ENCODE measurements around the gene MYO10. TPM values are rescaled to one million over a fixed set of nuclear protein-coding genes. Genes with fewer than 3 reads are reported as not detected.

Gene MYO10
- total and polyA plus RNA-seq, 2 experiments from 2014 or later: 119 to 276 TPM

DNA sequence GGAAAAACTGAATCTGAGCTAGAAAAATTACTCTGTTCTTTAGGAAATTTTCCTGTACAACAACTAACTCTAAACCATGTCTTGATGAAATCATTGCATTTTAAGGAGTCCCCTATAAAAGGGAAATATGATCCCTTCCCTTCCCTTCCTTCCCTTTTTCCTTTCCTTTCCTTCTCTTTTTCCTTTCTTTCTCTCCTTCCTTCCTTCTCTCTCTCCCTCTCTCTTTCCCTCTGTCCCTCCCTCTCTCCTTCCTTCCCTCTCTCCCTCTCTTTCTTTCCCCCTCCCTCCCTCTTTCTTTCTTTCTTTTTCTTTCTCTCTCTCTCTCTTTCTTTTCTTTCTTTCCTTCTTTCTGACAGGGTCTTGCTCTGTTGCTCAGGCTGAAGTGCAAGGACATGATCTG is 42.2 kb upstream of the MYO10 start:
- Histone ChIP-seq H3K27me3 (ENCODE audit: insufficient read depth) (no peaks in the 10 kb centered on the region), H3K36me3 (ENCODE audit: insufficient read depth) (no peaks in the 10 kb centered on the region), H3K9me2 (ENCODE audit: insufficient read depth) (no peaks in the 10 kb centered on the region), H4K20me1 (replicated peaks; ENCODE audit: insufficient read depth) (no peaks in the 10 kb centered on the region), H3K79me2 (replicated peaks; ENCODE audit: insufficient read depth) (no peaks in the 10 kb centered on the region), H2AFZ (no peak overlapping the region), H3K4me3 (no peak overlapping the region), H3F3A (replicated peaks; ENCODE audit: low read depth) (no peaks in the 10 kb centered on the region), H3K4me1 (ENCODE audit: insufficient read depth) (no peaks in the 10 kb centered on the region), H3K4me2 (no peak overlapping the region), H3K27ac (ENCODE audit: low read depth) (no peak overlapping the region)
- Mint-ChIP-seq H3K36me3 (ENCODE audit: low read depth) (no peaks in the 10 kb centered on the region), H3K9me3 (no peaks in the 10 kb centered on the region), H3K27me3 (ENCODE audit: insufficient read depth, low read depth, poor library complexity) (peaks cover 5% of the 10 kb centered on the region), H3K4me1 (peaks cover 5% of the 10 kb centered on the region), H3K27ac (no peak overlapping the region), H3K4me3 (no peak overlapping the region)
- DNase-seq (ENCODE audit: low spot score) (no peak), ATAC-seq (no peak)
- TF ChIP-seq EZH2phosphoT487 (IDR thresholded peaks at IDR 0.05; ENCODE audit: unreplicated experiment) (no peak), EZH2 (IDR thresholded peaks at IDR 0.05; ENCODE audit: low read depth, unreplicated experiment) (no peak), POLR2AphosphoS5 (IDR thresholded peaks at IDR 0.05; ENCODE audit: low read depth) (no peak)
- TF ChIP-seq, protein P1, sequence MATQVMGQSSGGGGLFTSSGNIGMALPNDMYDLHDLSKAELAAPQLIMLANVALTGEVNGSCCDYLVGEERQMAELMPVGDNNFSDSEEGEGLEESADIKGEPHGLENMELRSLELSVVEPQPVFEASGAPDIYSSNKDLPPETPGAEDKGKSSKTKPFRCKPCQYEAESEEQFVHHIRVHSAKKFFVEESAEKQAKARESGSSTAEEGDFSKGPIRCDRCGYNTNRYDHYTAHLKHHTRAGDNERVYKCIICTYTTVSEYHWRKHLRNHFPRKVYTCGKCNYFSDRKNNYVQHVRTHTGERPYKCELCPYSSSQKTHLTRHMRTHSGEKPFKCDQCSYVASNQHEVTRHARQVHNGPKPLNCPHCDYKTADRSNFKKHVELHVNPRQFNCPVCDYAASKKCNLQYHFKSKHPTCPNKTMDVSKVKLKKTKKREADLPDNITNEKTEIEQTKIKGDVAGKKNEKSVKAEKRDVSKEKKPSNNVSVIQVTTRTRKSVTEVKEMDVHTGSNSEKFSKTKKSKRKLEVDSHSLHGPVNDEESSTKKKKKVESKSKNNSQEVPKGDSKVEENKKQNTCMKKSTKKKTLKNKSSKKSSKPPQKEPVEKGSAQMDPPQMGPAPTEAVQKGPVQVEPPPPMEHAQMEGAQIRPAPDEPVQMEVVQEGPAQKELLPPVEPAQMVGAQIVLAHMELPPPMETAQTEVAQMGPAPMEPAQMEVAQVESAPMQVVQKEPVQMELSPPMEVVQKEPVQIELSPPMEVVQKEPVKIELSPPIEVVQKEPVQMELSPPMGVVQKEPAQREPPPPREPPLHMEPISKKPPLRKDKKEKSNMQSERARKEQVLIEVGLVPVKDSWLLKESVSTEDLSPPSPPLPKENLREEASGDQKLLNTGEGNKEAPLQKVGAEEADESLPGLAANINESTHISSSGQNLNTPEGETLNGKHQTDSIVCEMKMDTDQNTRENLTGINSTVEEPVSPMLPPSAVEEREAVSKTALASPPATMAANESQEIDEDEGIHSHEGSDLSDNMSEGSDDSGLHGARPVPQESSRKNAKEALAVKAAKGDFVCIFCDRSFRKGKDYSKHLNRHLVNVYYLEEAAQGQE (IDR thresholded peaks at IDR 0.05; ENCODE audit: unreplicated experiment): no peak
- TF ChIP-seq, protein P2, sequence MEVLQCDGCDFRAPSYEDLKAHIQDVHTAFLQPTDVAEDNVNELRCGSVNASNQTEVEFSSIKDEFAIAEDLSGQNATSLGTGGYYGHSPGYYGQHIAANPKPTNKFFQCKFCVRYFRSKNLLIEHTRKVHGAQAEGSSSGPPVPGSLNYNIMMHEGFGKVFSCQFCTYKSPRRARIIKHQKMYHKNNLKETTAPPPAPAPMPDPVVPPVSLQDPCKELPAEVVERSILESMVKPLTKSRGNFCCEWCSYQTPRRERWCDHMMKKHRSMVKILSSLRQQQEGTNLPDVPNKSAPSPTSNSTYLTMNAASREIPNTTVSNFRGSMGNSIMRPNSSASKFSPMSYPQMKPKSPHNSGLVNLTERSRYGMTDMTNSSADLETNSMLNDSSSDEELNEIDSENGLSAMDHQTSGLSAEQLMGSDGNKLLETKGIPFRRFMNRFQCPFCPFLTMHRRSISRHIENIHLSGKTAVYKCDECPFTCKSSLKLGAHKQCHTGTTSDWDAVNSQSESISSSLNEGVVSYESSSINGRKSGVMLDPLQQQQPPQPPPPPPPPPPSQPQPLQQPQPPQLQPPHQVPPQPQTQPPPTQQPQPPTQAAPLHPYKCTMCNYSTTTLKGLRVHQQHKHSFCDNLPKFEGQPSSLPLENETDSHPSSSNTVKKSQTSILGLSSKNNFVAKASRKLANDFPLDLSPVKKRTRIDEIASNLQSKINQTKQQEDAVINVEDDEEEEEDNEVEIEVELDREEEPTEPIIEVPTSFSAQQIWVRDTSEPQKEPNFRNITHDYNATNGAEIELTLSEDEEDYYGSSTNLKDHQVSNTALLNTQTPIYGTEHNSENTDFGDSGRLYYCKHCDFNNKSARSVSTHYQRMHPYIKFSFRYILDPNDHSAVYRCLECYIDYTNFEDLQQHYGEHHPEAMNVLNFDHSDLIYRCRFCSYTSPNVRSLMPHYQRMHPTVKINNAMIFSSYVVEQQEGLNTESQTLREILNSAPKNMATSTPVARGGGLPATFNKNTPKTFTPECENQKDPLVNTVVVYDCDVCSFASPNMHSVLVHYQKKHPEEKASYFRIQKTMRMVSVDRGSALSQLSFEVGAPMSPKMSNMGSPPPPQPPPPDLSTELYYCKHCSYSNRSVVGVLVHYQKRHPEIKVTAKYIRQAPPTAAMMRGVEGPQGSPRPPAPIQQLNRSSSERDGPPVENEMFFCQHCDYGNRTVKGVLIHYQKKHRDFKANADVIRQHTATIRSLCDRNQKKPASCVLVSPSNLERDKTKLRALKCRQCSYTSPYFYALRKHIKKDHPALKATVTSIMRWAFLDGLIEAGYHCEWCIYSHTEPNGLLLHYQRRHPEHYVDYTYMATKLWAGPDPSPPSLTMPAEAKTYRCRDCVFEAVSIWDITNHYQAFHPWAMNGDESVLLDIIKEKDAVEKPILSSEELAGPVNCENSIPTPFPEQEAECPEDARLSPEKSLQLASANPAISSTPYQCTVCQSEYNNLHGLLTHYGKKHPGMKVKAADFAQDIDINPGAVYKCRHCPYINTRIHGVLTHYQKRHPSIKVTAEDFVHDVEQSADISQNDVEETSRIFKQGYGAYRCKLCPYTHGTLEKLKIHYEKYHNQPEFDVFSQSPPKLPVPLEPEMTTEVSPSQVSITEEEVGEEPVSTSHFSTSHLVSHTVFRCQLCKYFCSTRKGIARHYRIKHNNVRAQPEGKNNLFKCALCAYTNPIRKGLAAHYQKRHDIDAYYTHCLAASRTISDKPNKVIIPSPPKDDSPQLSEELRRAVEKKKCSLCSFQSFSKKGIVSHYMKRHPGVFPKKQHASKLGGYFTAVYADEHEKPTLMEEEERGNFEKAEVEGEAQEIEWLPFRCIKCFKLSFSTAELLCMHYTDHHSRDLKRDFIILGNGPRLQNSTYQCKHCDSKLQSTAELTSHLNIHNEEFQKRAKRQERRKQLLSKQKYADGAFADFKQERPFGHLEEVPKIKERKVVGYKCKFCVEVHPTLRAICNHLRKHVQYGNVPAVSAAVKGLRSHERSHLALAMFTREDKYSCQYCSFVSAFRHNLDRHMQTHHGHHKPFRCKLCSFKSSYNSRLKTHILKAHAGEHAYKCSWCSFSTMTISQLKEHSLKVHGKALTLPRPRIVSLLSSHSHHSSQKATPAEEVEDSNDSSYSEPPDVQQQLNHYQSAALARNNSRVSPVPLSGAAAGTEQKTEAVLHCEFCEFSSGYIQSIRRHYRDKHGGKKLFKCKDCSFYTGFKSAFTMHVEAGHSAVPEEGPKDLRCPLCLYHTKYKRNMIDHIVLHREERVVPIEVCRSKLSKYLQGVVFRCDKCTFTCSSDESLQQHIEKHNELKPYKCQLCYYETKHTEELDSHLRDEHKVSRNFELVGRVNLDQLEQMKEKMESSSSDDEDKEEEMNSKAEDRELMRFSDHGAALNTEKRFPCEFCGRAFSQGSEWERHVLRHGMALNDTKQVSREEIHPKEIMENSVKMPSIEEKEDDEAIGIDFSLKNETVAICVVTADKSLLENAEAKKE (CRISPR knock-in tag; IDR thresholded peaks at IDR 0.05): no peak

All from GM23338 (cell line).